NCI-H345 (cell line): Measurements from ENCODE around the gene GNS.
A peak's percentile ranks its signal among the peaks of the same experiment; 100 is the strongest.

Experiments
- DNase-seq: peaks from one replicate; lab custom pipeline; 2025; lab: John Stamatoyannopoulos, UW

The GNS gene

GRCh38 chr12:64673490-64674169 lies 85.6 kb downstream of the GNS start:
- DNase-seq: peak; percentile 79

GRCh38 chr12:64672925-64673409 lies 86.2 kb downstream of the GNS start:
- peak; percentile 84 for DNase-seq

GRCh38 chr12:64671681-64672080 lies 87.5 kb downstream of the GNS start:
- DNase-seq: no peak

GRCh38 chr12:64670919-64671639 lies 88.1 kb downstream of the GNS start:
- DNase-seq: no peak

GRCh38 chr12:64670019-64670418 lies 89.2 kb downstream of the GNS start:
- DNase-seq: no peak

- no peak for DNase-seq
These were observed 89.8 kb downstream of the GNS start for GRCh38 chr12:64669270-64669842.

GRCh38 chr12:64667793-64668192 lies 91.4 kb downstream of the GNS start:
- no peak for DNase-seq

GRCh38 chr12:64666054-64666914 lies 92.9 kb downstream of the GNS start:
- no peak for DNase-seq

GRCh38 chr12:64665514-64665913 lies 93.7 kb downstream of the GNS start:
- DNase-seq: no peak
